Activated T-helper 1 cell treated with anti-CD3 and anti-CD28 coated beads, Interleukin-12 subunit alpha, Interleukin-12 subunit beta, Interleukin-2, Interleukin-4 antibody, amounts not matched to agents 30 ng/mL and 10 ng/mL and 1 ng/mL, durations not matched to agents 14 hours and 24 hours and 36 hours (primary cell): ENCODE measurements around the gene CRHR2. TPM values are rescaled to one million over a fixed set of nuclear protein-coding genes. Genes with fewer than 3 reads are reported as not detected.

Source experiments
- DNase-seq: peaks from one replicate; pipeline ENCODE4 v3.0.0; 2021; ENCODE audit warnings: low spot score
- H3K27ac Mint-ChIP-seq: one replicate; pipeline ENCODE4 v1.8.0; 2021; ENCODE audit warnings: mild to moderate bottlenecking, mixed read lengths
- H3K27me3 Mint-ChIP-seq: one replicate; pipeline ENCODE4 v1.8.0; 2022; ENCODE audit warnings: mild to moderate bottlenecking, moderate library complexity, mixed read lengths; ENCODE audit not compliant: insufficient read depth
- H3K36me3 Mint-ChIP-seq: one replicate; pipeline ENCODE4 v1.8.0; 2021; ENCODE audit warnings: low read depth, mixed read lengths
- H3K4me1 Mint-ChIP-seq: one replicate; pipeline ENCODE4 v1.8.0; 2021; ENCODE audit warnings: low read depth, mixed read lengths
- H3K4me3 Mint-ChIP-seq: one replicate; pipeline ENCODE4 v1.8.0; 2021; ENCODE audit warnings: mild to moderate bottlenecking, moderate library complexity, mixed read lengths
- H3K9me3 Mint-ChIP-seq: one replicate; pipeline ENCODE4 v1.8.0; 2021; ENCODE audit warnings: mixed read lengths
- intact Hi-C: fragments of 100-400 bp; cut with micrococcal nuclease; formaldehyde crosslinking; loops from one replicate; pipeline ENCODE4 v1.15.1; 2024
- total RNA-seq: library from RNA; stranded (reverse); gene quantifications from 2 replicates; pipeline ENCODE4 v1.2.3, GENCODE V29; 2022

Gene CRHR2
- total RNA-seq, 1 donor from 2014 or later: not detected

GRCh38 chr7:30654296-30655090 lies 27.8 kb downstream of the CRHR2 start:
- H3K27me3 Mint-ChIP-seq: no peaks in the 10 kb centered on the region
- peaks cover under 1% of the 10 kb centered on the region for H3K36me3 Mint-ChIP-seq
- H3K27ac Mint-ChIP-seq: no peak overlapping the region
- no peak for DNase-seq
- no peak overlapping the region for H3K4me3 Mint-ChIP-seq
- H3K9me3 Mint-ChIP-seq: no peaks in the 10 kb centered on the region
- intact Hi-C loops: no loop called here
- H3K4me1 Mint-ChIP-seq: no peaks in the 10 kb centered on the region

- H3K4me1 Mint-ChIP-seq: no peaks in the 10 kb centered on the region
- no peak overlapping the region for H3K27ac Mint-ChIP-seq
- DNase-seq: no peak
- no peaks in the 10 kb centered on the region for H3K27me3 Mint-ChIP-seq
- no peaks in the 10 kb centered on the region for H3K9me3 Mint-ChIP-seq
- H3K4me3 Mint-ChIP-seq: no peak overlapping the region
- H3K36me3 Mint-ChIP-seq: peaks cover 1% of the 10 kb centered on the region
- intact Hi-C loops: no loop called here
Observed at GRCh38 chr7:30652698-30653641, 29.3 kb downstream of the CRHR2 start.

- no peak overlapping the region for H3K4me3 Mint-ChIP-seq
- intact Hi-C loops: no loop called here
- H3K27me3 Mint-ChIP-seq: no peaks in the 10 kb centered on the region
- H3K36me3 Mint-ChIP-seq: peaks cover 1% of the 10 kb centered on the region
- H3K9me3 Mint-ChIP-seq: no peaks in the 10 kb centered on the region
- H3K27ac Mint-ChIP-seq: no peak overlapping the region
- no peaks in the 10 kb centered on the region for H3K4me1 Mint-ChIP-seq
- DNase-seq: no peak
Observed at GRCh38 chr7:30652132-30652531, 30.1 kb downstream of the CRHR2 start.

GRCh38 chr7:30650421-30650808 lies 31.8 kb downstream of the CRHR2 start:
- intact Hi-C loops: no loop called here
- H3K36me3 Mint-ChIP-seq: peaks cover 2% of the 10 kb centered on the region
- no peak overlapping the region for H3K4me3 Mint-ChIP-seq
- H3K9me3 Mint-ChIP-seq: no peaks in the 10 kb centered on the region
- no peaks in the 10 kb centered on the region for H3K27me3 Mint-ChIP-seq
- no peak for DNase-seq
- no peaks in the 10 kb centered on the region for H3K4me1 Mint-ChIP-seq
- no peak overlapping the region for H3K27ac Mint-ChIP-seq

GRCh38 chr7:30649717-30650420 lies 32.4 kb downstream of the CRHR2 start:
- H3K4me3 Mint-ChIP-seq: no peak overlapping the region
- intact Hi-C loops: no loop called here
- no peak overlapping the region for H3K27ac Mint-ChIP-seq

GRCh38 chr7:30648744-30649540 lies 33.3 kb downstream of the CRHR2 start:
- DNase-seq: no peak
- no peak overlapping the region for H3K4me3 Mint-ChIP-seq
- no peaks in the 10 kb centered on the region for H3K4me1 Mint-ChIP-seq
- H3K9me3 Mint-ChIP-seq: no peaks in the 10 kb centered on the region
- intact Hi-C loops: no loop called here
- H3K36me3 Mint-ChIP-seq: peaks cover 4% of the 10 kb centered on the region
- no peaks in the 10 kb centered on the region for H3K27me3 Mint-ChIP-seq
- H3K27ac Mint-ChIP-seq: no peak overlapping the region

More at GRCh38 chr7:30649717-30650420, 32.4 kb downstream of the CRHR2 start:
- H3K4me1 Mint-ChIP-seq: no peaks in the 10 kb centered on the region
- H3K36me3 Mint-ChIP-seq: peaks cover 4% of the 10 kb centered on the region
- no peaks in the 10 kb centered on the region for H3K9me3 Mint-ChIP-seq
- H3K27me3 Mint-ChIP-seq: no peaks in the 10 kb centered on the region
- DNase-seq: no peak

GRCh38 chr7:30647589-30648364 lies 34.5 kb downstream of the CRHR2 start:
- Mint-ChIP-seq H3K4me1 (no peaks in the 10 kb centered on the region), H3K36me3 (peaks cover 6% of the 10 kb centered on the region), H3K27ac (no peak overlapping the region), H3K27me3 (no peaks in the 10 kb centered on the region), H3K9me3 (no peaks in the 10 kb centered on the region), H3K4me3 (no peak overlapping the region)
- DNase-seq: no peak
- intact Hi-C loops: no loop called here

GRCh38 chr7:30646154-30646553 lies 36.1 kb downstream of the CRHR2 start:
- Mint-ChIP-seq H3K36me3 (peaks cover 8% of the 10 kb centered on the region), H3K9me3 (no peaks in the 10 kb centered on the region), H3K27ac (no peak overlapping the region), H3K4me1 (no peaks in the 10 kb centered on the region), H3K4me3 (no peak overlapping the region), H3K27me3 (no peaks in the 10 kb centered on the region)
- DNase-seq: no peak
- intact Hi-C loops: no loop called here

- H3K36me3 Mint-ChIP-seq: peaks cover 8% of the 10 kb centered on the region
- no peaks in the 10 kb centered on the region for H3K27me3 Mint-ChIP-seq
- intact Hi-C loops: no loop called here
- H3K9me3 Mint-ChIP-seq: no peaks in the 10 kb centered on the region
- H3K4me1 Mint-ChIP-seq: no peaks in the 10 kb centered on the region
- DNase-seq: no peak
- H3K27ac Mint-ChIP-seq: no peak overlapping the region
- no peak overlapping the region for H3K4me3 Mint-ChIP-seq
Observed at GRCh38 chr7:30645661-30646060, 36.6 kb downstream of the CRHR2 start.

GRCh38 chr7:30644286-30644955 lies 37.8 kb downstream of the CRHR2 start:
- no peak for DNase-seq
- no peak overlapping the region for H3K27ac Mint-ChIP-seq
- peaks cover 7% of the 10 kb centered on the region for H3K36me3 Mint-ChIP-seq
- no peaks in the 10 kb centered on the region for H3K9me3 Mint-ChIP-seq
- no peaks in the 10 kb centered on the region for H3K27me3 Mint-ChIP-seq
- H3K4me1 Mint-ChIP-seq: no peaks in the 10 kb centered on the region
- intact Hi-C loops: no loop called here
- H3K4me3 Mint-ChIP-seq: no peak overlapping the region

GRCh38 chr7:30642789-30643188 lies 39.5 kb downstream of the CRHR2 start:
- H3K27ac Mint-ChIP-seq: no peak overlapping the region

More at GRCh38 chr7:30642789-30643188, 39.5 kb downstream of the CRHR2 start:
- intact Hi-C loops: no loop called here
- Mint-ChIP-seq H3K27me3 (no peaks in the 10 kb centered on the region), H3K9me3 (no peaks in the 10 kb centered on the region), H3K36me3 (peaks cover 8% of the 10 kb centered on the region), H3K4me1 (no peaks in the 10 kb centered on the region), H3K4me3 (no peak overlapping the region)
- DNase-seq: no peak
